Panc1 (cell line): ENCODE data around the gene RNF11. TPM values are rescaled to one million over a fixed set of nuclear protein-coding genes. Genes with fewer than 3 reads are reported as not detected.

Source experiments
- ATAC-seq: fragments of 200-7000 bp; cut with Tn5 transposase; 2 replicates; pipeline ENCODE4 v1.9.1; 2020; ENCODE audit warnings: mild to moderate bottlenecking, moderate library complexity
- BruUV-seq: library from RNA; stranded (reverse); fragments of 400-500 nt; replicated peaks from 2 replicates; lab custom pipeline; 2021; lab: Mats Ljungman, UMichigan
- CTCF ChIA-PET: fragments of 300-600 bp; sonication (Branson Sonifier 250); formaldehyde crosslinking; loops from one replicate; lab custom pipeline; 2022; ENCODE audit warnings: antibody characterized with exemption; lab: Charles Lee
- POLR2A ChIA-PET: fragments of 300-600 bp; sonication (Branson Sonifier 250); formaldehyde crosslinking; loops from one replicate; lab custom pipeline; 2022; ENCODE audit warnings: antibody characterized with exemption; lab: Charles Lee
- DNase-seq: peaks from one replicate; pipeline ENCODE4 v3.0.0-alpha.2; 2010; ENCODE audit warnings: low read depth, low spot score
- H3K27ac ChIP-seq: 2 replicates; pipeline ENCODE4 v1.5.1; 2011; ENCODE audit warnings: mild to moderate bottlenecking, low read length, inconsistent platforms
- H3K27me3 ChIP-seq: fragments of 200-500 bp; sonication (Bioruptor generic); 2 replicates; pipeline ENCODE4 v1.6.0; 2014; ENCODE audit warnings: low read length, inconsistent platforms; ENCODE audit not compliant: control insufficient read depth, insufficient read depth
- H3K36me3 ChIP-seq: fragments of 200-500 bp; sonication (Bioruptor generic); 2 replicates; pipeline ENCODE4 v1.5.1; 2014; ENCODE audit warnings: inconsistent platforms, mild to moderate bottlenecking, low read length, moderate library complexity; ENCODE audit not compliant: control insufficient read depth, insufficient read depth
- H3K4me1 ChIP-seq: 2 replicates; pipeline ENCODE4 v1.5.1; 2011; ENCODE audit warnings: inconsistent platforms, mild to moderate bottlenecking, low read length, moderate library complexity; ENCODE audit not compliant: control insufficient read depth, insufficient read depth
- H3K4me3 ChIP-seq, 2 experiments: 2 replicates each; pipeline ENCODE4 v1.5.1; 2011 to 2012; ENCODE audit warnings: low read depth in 2 of 2, low read length in 2 of 2, mild to moderate bottlenecking in 2 of 2, inconsistent platforms in 1 of 2, moderate library complexity in 1 of 2
- H3K9me3 ChIP-seq: fragments of 200-500 bp; sonication (Bioruptor generic); 2 replicates; pipeline ENCODE4 v1.5.1; 2014; ENCODE audit warnings: low read depth, mild to moderate bottlenecking, inconsistent platforms, low read length, moderate library complexity; ENCODE audit not compliant: control insufficient read depth, insufficient read depth
- CTCF ChIP-seq: fragments of 450-650 bp; IDR thresholded peaks from 2 replicates; pipeline ENCODE4 v1.5.1; 2017; ENCODE audit warnings: mild to moderate bottlenecking
- POLR2AphosphoS5 ChIP-seq: IDR thresholded peaks from 2 replicates; pipeline ENCODE4 v1.6.1; 2012; ENCODE audit warnings: mild to moderate bottlenecking, low read depth, low read length, moderate library complexity
- SIN3A ChIP-seq: IDR thresholded peaks from 2 replicates; pipeline ENCODE4 v1.6.1; 2012; ENCODE audit warnings: low read depth, mild to moderate bottlenecking, low read length, moderate library complexity, borderline replicate concordance; ENCODE audit not compliant: insufficient read depth
- TCF7L2 ChIP-seq: IDR thresholded peaks from 2 replicates; pipeline ENCODE4 v1.6.1; 2011; ENCODE audit warnings: mild to moderate bottlenecking, low read depth, low read length, inconsistent platforms
- in situ Hi-C: cut with HindIII; loops from 2 replicates; pipeline ENCODE4 v1.10.0; 2016; ENCODE audit warnings: low sequenced_read_pairs, low pct_unique_long_range_greater_than_20kb
- intact Hi-C: fragments of 100-400 bp; cut with micrococcal nuclease; formaldehyde crosslinking; loops from one replicate; pipeline ENCODE4 v1.10.0; 2022; ENCODE audit not compliant: unreplicated experiment
- total RNA-seq: library from RNA; stranded (reverse); gene quantifications from one replicate; pipeline ENCODE4 v1.2.1, GENCODE V29; 2021; ENCODE audit not compliant: unreplicated experiment
- TF ChIP-seq, protein P1 (sequence below), 2 experiments: IDR thresholded peaks; 2 replicates each; pipeline ENCODE4 v1.6.1; 2011 to 2012; ENCODE audit warnings: low read depth in 2 of 2, control low read depth in 1 of 2, low read length in 1 of 2, mild to moderate bottlenecking in 1 of 2, moderate library complexity in 1 of 2; ENCODE audit not compliant: insufficient read depth in 1 of 2

RNF11 gene
- total RNA-seq, 1 experiment from 2014 or later: 86.0 TPM

GRCh38 chr1:51236531-51237350, 668 bp downstream of the RNF11 start:
- DNase-seq (no peak), ATAC-seq (peak; percentile 59)
- peaks cover 21% of the 10 kb centered on the region for H3K4me1 ChIP-seq
- ChIA-PET CTCF (interaction anchor here (0.8 kb wide), 1 partner anchor 48 kb away, joined by 3 read pairs; no protein-coding TSS in a partner anchor), POLR2A (no interaction called here)
- H3K9me3 ChIP-seq: no peaks in the 10 kb centered on the region
- intact Hi-C loops: no loop called here
- H3K27ac ChIP-seq: peak overlapping the region; percentile 84
- no TSS peak for BruUV-seq
- TF ChIP-seq, protein P1, sequence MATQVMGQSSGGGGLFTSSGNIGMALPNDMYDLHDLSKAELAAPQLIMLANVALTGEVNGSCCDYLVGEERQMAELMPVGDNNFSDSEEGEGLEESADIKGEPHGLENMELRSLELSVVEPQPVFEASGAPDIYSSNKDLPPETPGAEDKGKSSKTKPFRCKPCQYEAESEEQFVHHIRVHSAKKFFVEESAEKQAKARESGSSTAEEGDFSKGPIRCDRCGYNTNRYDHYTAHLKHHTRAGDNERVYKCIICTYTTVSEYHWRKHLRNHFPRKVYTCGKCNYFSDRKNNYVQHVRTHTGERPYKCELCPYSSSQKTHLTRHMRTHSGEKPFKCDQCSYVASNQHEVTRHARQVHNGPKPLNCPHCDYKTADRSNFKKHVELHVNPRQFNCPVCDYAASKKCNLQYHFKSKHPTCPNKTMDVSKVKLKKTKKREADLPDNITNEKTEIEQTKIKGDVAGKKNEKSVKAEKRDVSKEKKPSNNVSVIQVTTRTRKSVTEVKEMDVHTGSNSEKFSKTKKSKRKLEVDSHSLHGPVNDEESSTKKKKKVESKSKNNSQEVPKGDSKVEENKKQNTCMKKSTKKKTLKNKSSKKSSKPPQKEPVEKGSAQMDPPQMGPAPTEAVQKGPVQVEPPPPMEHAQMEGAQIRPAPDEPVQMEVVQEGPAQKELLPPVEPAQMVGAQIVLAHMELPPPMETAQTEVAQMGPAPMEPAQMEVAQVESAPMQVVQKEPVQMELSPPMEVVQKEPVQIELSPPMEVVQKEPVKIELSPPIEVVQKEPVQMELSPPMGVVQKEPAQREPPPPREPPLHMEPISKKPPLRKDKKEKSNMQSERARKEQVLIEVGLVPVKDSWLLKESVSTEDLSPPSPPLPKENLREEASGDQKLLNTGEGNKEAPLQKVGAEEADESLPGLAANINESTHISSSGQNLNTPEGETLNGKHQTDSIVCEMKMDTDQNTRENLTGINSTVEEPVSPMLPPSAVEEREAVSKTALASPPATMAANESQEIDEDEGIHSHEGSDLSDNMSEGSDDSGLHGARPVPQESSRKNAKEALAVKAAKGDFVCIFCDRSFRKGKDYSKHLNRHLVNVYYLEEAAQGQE (IDR thresholded peaks at IDR 0.05; ENCODE audit: insufficient read depth in 1 of 2, low read depth in 2 of 2, low read length in 1 of 2): no peak
- TF ChIP-seq CTCF: no peak
- no peak; the same call in 1 of the 2 replicates for TF ChIP-seq SIN3A
- TF ChIP-seq TCF7L2: no peak
- no peak for TF ChIP-seq POLR2AphosphoS5
- in situ Hi-C loops: no loop called here
- no peaks in the 10 kb centered on the region for H3K27me3 ChIP-seq
- H3K36me3 ChIP-seq: no peaks in the 10 kb centered on the region
- H3K4me3 ChIP-seq: peak overlapping the region; percentile 88 to 98

GRCh38 chr1:51237351-51238033, 1.4 kb downstream of the RNF11 start:
- Histone ChIP-seq H3K27ac (peak overlapping the region; percentile 84), H3K4me1 (peaks cover 21% of the 10 kb centered on the region), H3K36me3 (no peaks in the 10 kb centered on the region), H3K4me3 (peak overlapping the region; percentile 88 to 98), H3K27me3 (no peaks in the 10 kb centered on the region), H3K9me3 (no peaks in the 10 kb centered on the region)
- intact Hi-C loops (no loop called here), in situ Hi-C loops (no loop called here)
- CTCF ChIA-PET: no interaction called here
- ATAC-seq (no peak), DNase-seq (no peak)
- POLR2A ChIA-PET: no interaction called here
- TF ChIP-seq, protein P1 (IDR thresholded peaks at IDR 0.05; ENCODE audit: insufficient read depth in 1 of 2, low read depth in 2 of 2, low read length in 1 of 2): no peak
- no peak for TF ChIP-seq CTCF
- no peak for TF ChIP-seq SIN3A
- no peak for TF ChIP-seq TCF7L2
- TF ChIP-seq POLR2AphosphoS5: no peak
- BruUV-seq: TSS peak; percentile 73
